HepG2 (cell line): ENCODE data around the gene MRPL42. TPM values are rescaled to one million over a fixed set of nuclear protein-coding genes. Genes with fewer than 3 reads are reported as not detected.

Experiments
- ARNTL ChIP-seq: sonication (generic); formaldehyde crosslinking; IDR thresholded peaks from 2 replicates; pipeline ENCODE4 v1.4.0; 2020; ENCODE audit warnings: mild to moderate bottlenecking, missing genetic modification reagents
- ETS1 ChIP-seq: sonication (generic); formaldehyde crosslinking; IDR thresholded peaks from 2 replicates; pipeline ENCODE4 v1.4.0; 2020; ENCODE audit warnings: missing genetic modification reagents
- GABPA ChIP-seq, 2 experiments: IDR thresholded peaks; 2 replicates each; pipeline ENCODE4 v1.6.1; 2011 to 2016; ENCODE audit warnings: low read depth in 2 of 2, low read length in 1 of 2, missing biosample characterization in 1 of 2, missing genetic modification characterization in 1 of 2
- GATAD1 ChIP-seq: IDR thresholded peaks from 2 replicates; pipeline ENCODE4 v1.6.1; 2016; ENCODE audit warnings: missing genetic modification reagents, missing compliant biosample characterization
- GPN1 ChIP-seq: sonication (generic); formaldehyde crosslinking; IDR thresholded peaks from 2 replicates; pipeline ENCODE4 v1.5.1; 2020; ENCODE audit warnings: missing genetic modification reagents, borderline replicate concordance
- HNRNPH1 ChIP-seq: fragments of 200-400 bp; formaldehyde crosslinking; optimal IDR thresholded peaks from 2 replicates; pipeline ENCODE3; 2017; ENCODE audit warnings: mild to moderate bottlenecking, low read depth, low read length
- IRF2 ChIP-seq: IDR thresholded peaks from 2 replicates; pipeline ENCODE4 v1.6.1; 2018; ENCODE audit warnings: missing genetic modification reagents, missing compliant biosample characterization
- NKX3-1 ChIP-seq: sonication (generic); formaldehyde crosslinking; IDR thresholded peaks from 2 replicates; pipeline ENCODE4 v1.5.0; 2020; ENCODE audit warnings: missing genetic modification reagents
- PLRG1 ChIP-seq: fragments of 450-650 bp; conservative IDR thresholded peaks from 2 replicates; pipeline ENCODE4 v1.6.1; 2016
- SIN3A ChIP-seq: IDR thresholded peaks from 2 replicates; pipeline ENCODE4 v1.6.1; 2011; ENCODE audit warnings: low read depth, mild to moderate bottlenecking, control low read depth, low read length, borderline replicate concordance
- ZBTB39 ChIP-seq: sonication (generic); formaldehyde crosslinking; IDR thresholded peaks from 2 replicates; pipeline ENCODE4 v1.5.0; 2020; ENCODE audit warnings: missing genetic modification reagents
- ZMYM3 ChIP-seq: sonication (generic); formaldehyde crosslinking; IDR thresholded peaks from 2 replicates; pipeline ENCODE4 v1.5.1; 2020; ENCODE audit warnings: mild to moderate bottlenecking, missing genetic modification reagents
- ZNF232 ChIP-seq: sonication (generic); formaldehyde crosslinking; IDR thresholded peaks from 2 replicates; pipeline ENCODE4 v1.4.0; 2020; ENCODE audit warnings: missing genetic modification reagents, borderline replicate concordance
- ZNF574 ChIP-seq: sonication (generic); formaldehyde crosslinking; IDR thresholded peaks from 2 replicates; pipeline ENCODE4 v1.4.0; 2020; ENCODE audit warnings: missing genetic modification reagents
- polyA plus RNA-seq, 8 experiments: library from polyadenylated mRNA; depleted of rRNA in 3 of 8; stranded (reverse) in 7 of 8; unstranded in 1 of 8; fragments of >200 nt; fragmentation: Illumina TruSeq in 4 of 8; extraction: Trizol in 4 of 8; gene quantifications; 2 replicates each; pipeline versions ENCODE4 v1.2.1 to v1.2.3, GENCODE V29; 2011 to 2016; ENCODE audit warnings: low read depth in 4 of 8, missing spikeins in 1 of 8, mixed read lengths in 1 of 8; ENCODE audit not compliant: insufficient read depth in 1 of 8
- total RNA-seq, 5 experiments: library from RNA; depleted of rRNA; stranded (reverse); fragments of >200 nt; fragmentation: Illumina TruSeq; extraction: Trizol; gene quantifications; 2 replicates each; pipeline ENCODE4 v1.2.3, GENCODE V29; 2016; ENCODE audit warnings: low read depth in 1 of 5
- TF ChIP-seq, protein P1 (sequence below): sonication (generic); formaldehyde crosslinking; IDR thresholded peaks from 2 replicates; pipeline ENCODE4 v1.4.0; 2020; ENCODE audit warnings: mild to moderate bottlenecking, missing genetic modification reagents
- TF ChIP-seq, protein P2 (sequence below): sonication (generic); formaldehyde crosslinking; conservative IDR thresholded peaks from 2 replicates; pipeline ENCODE4 v1.4.0; 2020; ENCODE audit warnings: mild to moderate bottlenecking, missing genetic modification reagents, moderate library complexity

MRPL42 gene
- total and polyA plus RNA-seq, 2 of the 13 experiments (the other 11 are each of a cell fraction or from before 2014, with no cell fraction given), result 93.3 to 148 TPM

DNA sequence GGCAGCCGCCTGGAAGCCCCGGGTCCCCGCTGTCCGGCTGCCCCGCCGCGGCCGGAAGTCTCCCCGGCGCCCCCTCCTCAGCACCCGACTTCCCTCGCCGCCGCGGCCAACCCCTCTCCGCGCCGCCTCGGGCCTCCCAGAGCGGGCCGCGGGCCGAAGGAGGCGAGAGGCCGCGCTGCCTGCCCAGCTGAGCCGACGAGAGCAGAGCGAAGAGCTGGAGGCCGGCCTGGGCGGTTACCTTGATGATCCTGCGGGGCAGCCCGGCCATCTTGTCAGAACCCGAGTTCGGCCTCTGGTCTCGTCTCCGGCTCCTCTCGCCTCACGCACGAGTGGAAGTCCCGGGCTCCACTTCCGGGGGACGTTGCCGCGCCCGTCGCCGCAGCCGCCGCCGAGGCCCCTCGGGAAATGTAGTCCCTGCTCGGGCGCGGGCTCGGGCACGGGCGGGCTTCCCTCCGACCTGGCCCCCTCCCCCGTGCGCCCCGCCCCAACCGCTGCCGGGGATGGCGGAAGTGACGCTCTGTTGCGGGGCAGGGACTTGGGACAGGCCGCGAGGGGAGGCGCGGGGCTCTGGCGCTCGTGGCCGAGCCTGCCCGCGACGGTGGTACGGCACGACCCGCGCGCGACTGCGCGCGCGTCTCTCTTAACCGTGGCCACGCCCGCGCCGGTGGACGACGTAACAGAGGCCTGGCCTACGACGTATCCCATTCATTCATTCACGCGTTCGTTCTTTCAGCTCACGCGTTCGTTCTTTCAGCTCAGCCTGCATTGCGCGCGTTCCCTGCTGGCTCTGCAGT is 25.5 kb upstream of the MRPL42 start, which contains the start of gene UBE2N (continued):
- TF ChIP-seq ZNF574 (CRISPR knock-in tag) (peak; percentile 92), ARNTL (CRISPR knock-in tag) (0 out of 2 replicates have a peak, but pooled peaks have one; percentile 36), GATAD1 (CRISPR knock-in tag) (peak; percentile 83), GPN1 (CRISPR knock-in tag) (no peak), ETS1 (CRISPR knock-in tag) (peak; percentile 61), PLRG1 (no peak), IRF2 (CRISPR knock-in tag) (peak; percentile 81), HNRNPH1 (no peak), ZBTB39 (peak; percentile 83; the same call in 1 of the 2 replicates), SIN3A (peak; percentile 74; the same call in 1 of the 2 replicates), GABPA (IDR thresholded peaks at IDR 0.05; ENCODE audit: low read depth, low read length) (peak; percentile 86), GABPA (CRISPR knock-in tag; IDR thresholded peaks at IDR 0.05; ENCODE audit: low read depth) (peak; percentile 91), NKX3-1 (peak; percentile 79; the same call in 1 of the 2 replicates), ZMYM3 (CRISPR knock-in tag) (no peak), ZNF232 (CRISPR knock-in tag) (peak; percentile 69)
- TF ChIP-seq, protein P1, sequence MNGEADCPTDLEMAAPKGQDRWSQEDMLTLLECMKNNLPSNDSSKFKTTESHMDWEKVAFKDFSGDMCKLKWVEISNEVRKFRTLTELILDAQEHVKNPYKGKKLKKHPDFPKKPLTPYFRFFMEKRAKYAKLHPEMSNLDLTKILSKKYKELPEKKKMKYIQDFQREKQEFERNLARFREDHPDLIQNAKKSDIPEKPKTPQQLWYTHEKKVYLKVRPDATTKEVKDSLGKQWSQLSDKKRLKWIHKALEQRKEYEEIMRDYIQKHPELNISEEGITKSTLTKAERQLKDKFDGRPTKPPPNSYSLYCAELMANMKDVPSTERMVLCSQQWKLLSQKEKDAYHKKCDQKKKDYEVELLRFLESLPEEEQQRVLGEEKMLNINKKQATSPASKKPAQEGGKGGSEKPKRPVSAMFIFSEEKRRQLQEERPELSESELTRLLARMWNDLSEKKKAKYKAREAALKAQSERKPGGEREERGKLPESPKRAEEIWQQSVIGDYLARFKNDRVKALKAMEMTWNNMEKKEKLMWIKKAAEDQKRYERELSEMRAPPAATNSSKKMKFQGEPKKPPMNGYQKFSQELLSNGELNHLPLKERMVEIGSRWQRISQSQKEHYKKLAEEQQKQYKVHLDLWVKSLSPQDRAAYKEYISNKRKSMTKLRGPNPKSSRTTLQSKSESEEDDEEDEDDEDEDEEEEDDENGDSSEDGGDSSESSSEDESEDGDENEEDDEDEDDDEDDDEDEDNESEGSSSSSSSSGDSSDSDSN, result peak; percentile 62; the same call in 1 of the 2 replicates
- TF ChIP-seq, protein P2, sequence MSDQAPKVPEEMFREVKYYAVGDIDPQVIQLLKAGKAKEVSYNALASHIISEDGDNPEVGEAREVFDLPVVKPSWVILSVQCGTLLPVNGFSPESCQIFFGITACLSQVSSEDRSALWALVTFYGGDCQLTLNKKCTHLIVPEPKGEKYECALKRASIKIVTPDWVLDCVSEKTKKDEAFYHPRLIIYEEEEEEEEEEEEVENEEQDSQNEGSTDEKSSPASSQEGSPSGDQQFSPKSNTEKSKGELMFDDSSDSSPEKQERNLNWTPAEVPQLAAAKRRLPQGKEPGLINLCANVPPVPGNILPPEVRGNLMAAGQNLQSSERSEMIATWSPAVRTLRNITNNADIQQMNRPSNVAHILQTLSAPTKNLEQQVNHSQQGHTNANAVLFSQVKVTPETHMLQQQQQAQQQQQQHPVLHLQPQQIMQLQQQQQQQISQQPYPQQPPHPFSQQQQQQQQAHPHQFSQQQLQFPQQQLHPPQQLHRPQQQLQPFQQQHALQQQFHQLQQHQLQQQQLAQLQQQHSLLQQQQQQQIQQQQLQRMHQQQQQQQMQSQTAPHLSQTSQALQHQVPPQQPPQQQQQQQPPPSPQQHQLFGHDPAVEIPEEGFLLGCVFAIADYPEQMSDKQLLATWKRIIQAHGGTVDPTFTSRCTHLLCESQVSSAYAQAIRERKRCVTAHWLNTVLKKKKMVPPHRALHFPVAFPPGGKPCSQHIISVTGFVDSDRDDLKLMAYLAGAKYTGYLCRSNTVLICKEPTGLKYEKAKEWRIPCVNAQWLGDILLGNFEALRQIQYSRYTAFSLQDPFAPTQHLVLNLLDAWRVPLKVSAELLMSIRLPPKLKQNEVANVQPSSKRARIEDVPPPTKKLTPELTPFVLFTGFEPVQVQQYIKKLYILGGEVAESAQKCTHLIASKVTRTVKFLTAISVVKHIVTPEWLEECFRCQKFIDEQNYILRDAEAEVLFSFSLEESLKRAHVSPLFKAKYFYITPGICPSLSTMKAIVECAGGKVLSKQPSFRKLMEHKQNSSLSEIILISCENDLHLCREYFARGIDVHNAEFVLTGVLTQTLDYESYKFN, result peak; percentile 58; the same call in 1 of the 2 replicates
